Gastrocnemius medialis (tissue), 4 donors: Measurements from ENCODE around the gene LUC7L3. TPM values are rescaled to one million over a fixed set of nuclear protein-coding genes. Genes with fewer than 3 reads are reported as not detected.
"Not testable (repeated sequence)": the region's sequence is repeated elsewhere in the genome, so short reads cannot be mapped to it uniquely, and the experiment has no call there.

ENCODE experiments used
- ATAC-seq, 2 donors: fragments of 150-250 bp; one replicate each; pipeline ENCODE4 v1.9.1; 2016
- DNase-seq, 2 donors: peaks; one replicate each; pipeline ENCODE4 v3.0.0-alpha.2; 2019
- H3K27ac ChIP-seq, 4 donors: fragments of 200-600 bp; sonication (generic); 1 replicate in 1 of 4; 2 replicates in 3 of 4; pipeline ENCODE4 v1.5.1; 2016 to 2018; ENCODE audit warnings: mild to moderate bottlenecking in 2 of 4, moderate library complexity in 1 of 4
- H3K27me3 ChIP-seq, 3 donors: fragments of 200-600 bp; sonication (generic) in 2 of 3; 1 replicate in 1 of 3; 2 replicates in 2 of 3; pipeline versions ENCODE4 v1.5.1 to v1.6.0; 2016 to 2019; ENCODE audit warnings: mild to moderate bottlenecking in 1 of 3, moderate library complexity in 1 of 3
- H3K36me3 ChIP-seq, 2 donors: fragments of 200-600 bp; sonication (generic) in 1 of 2; one replicate each; pipeline ENCODE4 v1.5.1; 2017 to 2018
- H3K4me1 ChIP-seq, 2 donors: fragments of 200-600 bp; sonication (generic) in 1 of 2; one replicate each; pipeline ENCODE4 v1.5.1; 2016 to 2017; ENCODE audit warnings: mild to moderate bottlenecking in 2 of 2
- H3K4me3 ChIP-seq, 4 donors: fragments of 200-600 bp; sonication (generic) in 3 of 4; 1 replicate in 1 of 4; 2 replicates in 3 of 4; pipeline ENCODE4 v1.5.1; 2016 to 2019; ENCODE audit warnings: mild to moderate bottlenecking in 2 of 4
- H3K9me3 ChIP-seq, 3 donors: fragments of 200-600 bp; sonication (generic) in 2 of 3; 1 replicate in 1 of 3; 2 replicates in 2 of 3; pipeline ENCODE4 v1.5.1; 2016 to 2019
- CTCF ChIP-seq, 5 experiments: fragments of 450-650 bp in 3 of 5; fragments of 200-600 bp in 2 of 5; sonication (generic) in 2 of 5; IDR thresholded peaks in 4 of 5; conservative IDR thresholded peaks in 1 of 5; 1 replicate in 4 of 5; 2 replicates in 1 of 5; pipeline ENCODE4 v1.5.1; 2016 to 2019; ENCODE audit warnings: antibody characterized with exemption in 5 of 5, mild to moderate bottlenecking in 3 of 5, moderate library complexity in 3 of 5
- POLR2A ChIP-seq, 2 donors: fragments of 450-650 bp; IDR thresholded peaks; one replicate each; pipeline ENCODE4 v1.6.1; 2017; ENCODE audit warnings: antibody characterized with exemption in 2 of 2, mild to moderate bottlenecking in 2 of 2, moderate library complexity in 2 of 2
- in situ Hi-C, 4 donors: fragments of 200-750 bp; cut with MboI; loops; one replicate each; pipeline versions ENCODE4 v1.15.0 to v1.8.0; 2017; ENCODE audit warnings: low sequenced_read_pairs in 4 of 4
- intact Hi-C: fragments of 100-400 bp; cut with DNase I; formaldehyde crosslinking; loops from one replicate; pipeline ENCODE4 v1.15.1; 2023; ENCODE audit warnings: low total_unique reads
- total RNA-seq, 4 donors: library from RNA; depleted of rRNA; stranded (reverse); fragments of >200 nt; gene quantifications; one replicate each; pipeline versions ENCODE4 v1.1.0 to v1.2.3, GENCODE V29; 2016

LUC7L3 gene
- total RNA-seq, 4 donors from 2014 or later: 10.4 to 67.3 (median 25.7) TPM

GRCh38 chr17:50721194-50722010, 2.0 kb downstream of the LUC7L3 start:
- no peak for ATAC-seq
- Histone ChIP-seq H3K27ac (peak overlapping the region; percentile 92 to 98 (median 97)), H3K4me1 (peaks cover 55 to 59% of the 10 kb centered on the region in 2 donors), H3K9me3 (no peaks in the 10 kb centered on the region), H3K27me3 (no peaks in the 10 kb centered on the region), H3K36me3 (no peaks in the 10 kb centered on the region), H3K4me3 (peak overlapping the region; percentile 76 to 98 (median 84))
- TF ChIP-seq CTCF (IDR thresholded peaks at IDR 0.05 in 4 of 5, conservative IDR thresholded peaks at IDR 0.05 in 1 of 5): no peak
- no peak for TF ChIP-seq POLR2A (IDR thresholded peaks at IDR 0.05)
- DNase-seq: no peak
- in situ Hi-C loops: loop anchor here in 1 of 4 donors (25.0 kb wide), 1 partner anchor 934 kb away; the partner anchor contains the start of gene KAT7
- intact Hi-C loops: no loop called here

GRCh38 chr17:50722746-50723145, 3.3 kb downstream of the LUC7L3 start:
- Histone ChIP-seq H3K27me3 (no peaks in the 10 kb centered on the region), H3K36me3 (no peaks in the 10 kb centered on the region), H3K27ac (peak overlapping the region; percentile 2 to 97 (median 26)), H3K4me1 (peaks cover 67 to 71% of the 10 kb centered on the region in 2 donors), H3K4me3 (peak overlapping the region in 2 of 4 donors; percentile 14 to 35), H3K9me3 (no peaks in the 10 kb centered on the region)
- in situ Hi-C loops: loop anchor here in 1 of 4 donors (25.0 kb wide), 1 partner anchor 935 kb away; the partner anchor contains the start of gene KAT7
- DNase-seq (no peak), ATAC-seq (no peak)
- TF ChIP-seq CTCF (IDR thresholded peaks at IDR 0.05 in 4 of 5, conservative IDR thresholded peaks at IDR 0.05 in 1 of 5) (no peak), POLR2A (IDR thresholded peaks at IDR 0.05) (no peak)
- intact Hi-C loops: no loop called here

- H3K4me3 ChIP-seq, H3K9me3 ChIP-seq, intact Hi-C loops, H3K36me3 ChIP-seq, H3K27me3 ChIP-seq, ATAC-seq, DNase-seq: not testable (repeated sequence)
- in situ Hi-C loops: loop anchor here in 1 of 4 donors (25.0 kb wide), 1 partner anchor 937 kb away; the partner anchor contains the start of gene KAT7
- Histone ChIP-seq H3K4me1 (peaks cover 77 to 88% of the 10 kb centered on the region in 2 donors), H3K27ac (peak overlapping the region in 2 of 4 donors; percentile 72 to 97)
Observed at GRCh38 chr17:50724622-50725021, 5.2 kb downstream of the LUC7L3 start.

GRCh38 chr17:50725769-50726655, 6.6 kb downstream of the LUC7L3 start:
- in situ Hi-C loops (no loop called here), intact Hi-C loops (no loop called here)
- no peak for DNase-seq
- H3K4me1 ChIP-seq: peaks cover 84 to 88% of the 10 kb centered on the region in 2 donors
- peak; percentile 66 to 88 for ATAC-seq
- TF ChIP-seq CTCF (IDR thresholded peaks at IDR 0.05 in 4 of 5, conservative IDR thresholded peaks at IDR 0.05 in 1 of 5): no peak
- no peak for TF ChIP-seq POLR2A (IDR thresholded peaks at IDR 0.05)
- H3K9me3 ChIP-seq: no peaks in the 10 kb centered on the region
- no peaks in the 10 kb centered on the region for H3K27me3 ChIP-seq
- H3K27ac ChIP-seq: peak overlapping the region; percentile 58 to 97 (median 66)
- H3K4me3 ChIP-seq: peak overlapping the region in 3 of 4 donors; percentile 3 to 12 (median 9)
- H3K36me3 ChIP-seq: no peaks in the 10 kb centered on the region

- intact Hi-C loops: no loop called here
- ATAC-seq (no peak), DNase-seq (no peak)
- TF ChIP-seq CTCF (IDR thresholded peaks at IDR 0.05 in 4 of 5, conservative IDR thresholded peaks at IDR 0.05 in 1 of 5) (no peak), POLR2A (IDR thresholded peaks at IDR 0.05) (no peak)
- in situ Hi-C loops: no loop called here
- no peaks in the 10 kb centered on the region for H3K36me3 ChIP-seq
- H3K27ac ChIP-seq: peak overlapping the region in 2 of 4 donors; percentile 37 to 97
- no peaks in the 10 kb centered on the region for H3K9me3 ChIP-seq
- H3K27me3 ChIP-seq: no peaks in the 10 kb centered on the region
- peaks cover 67 to 71% of the 10 kb centered on the region in 2 donors for H3K4me1 ChIP-seq
- no peak overlapping the region for H3K4me3 ChIP-seq
Observed at GRCh38 chr17:50728112-50728429, 8.7 kb downstream of the LUC7L3 start.
